Nephron progenitor cell (in vitro differentiated cells): Measurements from ENCODE around the gene ZFP36L2.
A peak's percentile ranks its signal among the peaks of the same experiment; 100 is the strongest.

Source experiments
- DNase-seq: peaks from one replicate; pipeline ENCODE4 v3.0.0; 2021
- H3K27ac Mint-ChIP-seq: 2 replicates; pipeline ENCODE4 v1.8.0; 2021; ENCODE audit warnings: mild to moderate bottlenecking, moderate library complexity, mixed read lengths
- H3K27me3 Mint-ChIP-seq: 2 replicates; pipeline ENCODE4 v1.8.0; 2021; ENCODE audit warnings: mild to moderate bottlenecking, low read depth, mixed read lengths; ENCODE audit not compliant: poor library complexity
- H3K36me3 Mint-ChIP-seq: 2 replicates; pipeline ENCODE4 v1.8.0; 2021; ENCODE audit warnings: low read depth, mixed read lengths
- H3K4me1 Mint-ChIP-seq: 2 replicates; pipeline ENCODE4 v1.8.0; 2021; ENCODE audit warnings: mixed read lengths
- H3K4me3 Mint-ChIP-seq: 2 replicates; pipeline ENCODE4 v1.8.0; 2021; ENCODE audit warnings: mild to moderate bottlenecking, moderate library complexity, mixed read lengths
- H3K9me3 Mint-ChIP-seq: 2 replicates; pipeline ENCODE4 v1.8.0; 2021; ENCODE audit warnings: mild to moderate bottlenecking, moderate library complexity, mixed read lengths
- CTCF ChIP-seq: fragments of 200-600 bp; sonication (generic); IDR thresholded peaks from 2 replicates; pipeline ENCODE4 v1.5.0; 2021; ENCODE audit warnings: antibody characterized with exemption

Gene ZFP36L2

DNA sequence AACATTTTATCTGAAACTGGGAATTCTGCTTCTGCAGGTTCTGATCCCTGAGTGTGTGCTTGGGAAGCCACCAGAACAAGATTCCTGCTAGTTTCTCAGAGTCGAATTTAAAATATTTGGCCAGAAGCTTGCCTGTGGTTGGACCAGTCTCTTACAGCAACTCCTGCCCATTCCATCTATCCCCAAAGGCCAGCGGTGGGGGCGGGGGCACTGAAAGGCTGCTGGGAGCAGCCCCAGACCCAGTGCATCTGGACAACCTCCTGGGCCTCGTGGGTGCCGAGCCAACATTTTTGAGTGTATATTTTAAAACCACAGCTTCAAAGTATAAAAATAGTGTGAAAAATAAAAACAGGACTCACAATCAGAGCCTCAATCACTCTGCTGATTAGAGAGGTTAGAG is 38.6 kb upstream of the ZFP36L2 start:
- Mint-ChIP-seq H3K27me3 (peaks cover 2% of the 10 kb centered on the region), H3K4me3 (no peak overlapping the region), H3K27ac (peak overlapping the region; percentile 94), H3K36me3 (peaks cover 10% of the 10 kb centered on the region), H3K9me3 (no peaks in the 10 kb centered on the region), H3K4me1 (peaks cover 52% of the 10 kb centered on the region)
- no peak for TF ChIP-seq CTCF
- DNase-seq, result no peak

GRCh38 chr2:43262951-43263350 is 36.5 kb upstream of the ZFP36L2 start:
- H3K4me1 Mint-ChIP-seq, result peaks cover 31% of the 10 kb centered on the region
- no peak overlapping the region for H3K4me3 Mint-ChIP-seq
- DNase-seq, result no peak
- peak overlapping the region; percentile 82 for H3K27ac Mint-ChIP-seq
- no peak for TF ChIP-seq CTCF
- no peaks in the 10 kb centered on the region for H3K9me3 Mint-ChIP-seq
- H3K36me3 Mint-ChIP-seq, result peaks cover 10% of the 10 kb centered on the region
- H3K27me3 Mint-ChIP-seq, result peaks cover 2% of the 10 kb centered on the region

DNA sequence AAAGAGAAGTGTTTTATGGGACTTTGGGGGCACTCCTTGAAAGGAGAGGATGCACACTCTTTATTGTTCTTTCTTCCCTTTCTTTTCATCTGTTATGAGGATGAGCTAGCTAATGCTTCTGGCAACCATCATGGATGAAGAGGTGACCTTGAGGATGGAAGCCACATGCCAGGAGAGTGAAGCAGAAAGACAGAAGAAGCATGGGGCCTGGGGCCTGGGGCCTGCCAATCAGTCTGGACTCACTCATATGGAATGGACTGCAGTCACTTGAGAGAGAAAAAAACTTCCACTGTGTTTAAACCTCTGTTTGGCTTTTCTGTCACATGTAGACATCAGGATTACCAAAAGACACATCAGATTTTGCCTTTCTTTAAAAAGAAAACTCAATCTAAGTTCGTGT is 35.8 kb upstream of the ZFP36L2 start:
- Mint-ChIP-seq H3K4me1 (peaks cover 33% of the 10 kb centered on the region), H3K9me3 (no peaks in the 10 kb centered on the region), H3K27ac (no peak overlapping the region), H3K27me3 (peaks cover 2% of the 10 kb centered on the region), H3K4me3 (no peak overlapping the region), H3K36me3 (peaks cover 15% of the 10 kb centered on the region)
- TF ChIP-seq CTCF, result no peak
- no peak for DNase-seq

GRCh38 chr2:43259512-43259911 is 33.1 kb upstream of the ZFP36L2 start:
- H3K4me1 Mint-ChIP-seq, result peaks cover 13% of the 10 kb centered on the region
- no peaks in the 10 kb centered on the region for H3K9me3 Mint-ChIP-seq
- H3K4me3 Mint-ChIP-seq, result no peak overlapping the region
- H3K36me3 Mint-ChIP-seq, result peaks cover 18% of the 10 kb centered on the region
- no peak for TF ChIP-seq CTCF
- DNase-seq, result no peak
- no peak overlapping the region for H3K27ac Mint-ChIP-seq
- H3K27me3 Mint-ChIP-seq, result peaks cover 8% of the 10 kb centered on the region

- no peaks in the 10 kb centered on the region for H3K9me3 Mint-ChIP-seq
- no peak for DNase-seq
- peaks cover 10% of the 10 kb centered on the region for H3K4me1 Mint-ChIP-seq
These were observed 32.2 kb upstream of the ZFP36L2 start for GRCh38 chr2:43258547-43259156.

More at GRCh38 chr2:43258547-43259156, 32.2 kb upstream of the ZFP36L2 start:
- TF ChIP-seq CTCF, result no peak
- Mint-ChIP-seq H3K27me3 (peaks cover 9% of the 10 kb centered on the region), H3K36me3 (peaks cover 21% of the 10 kb centered on the region), H3K27ac (no peak overlapping the region), H3K4me3 (no peak overlapping the region)
